Measurements from ENCODE around the gene COPS9.

GRCh38 chr2:240155745-240156390 lies 19.8 kb upstream of the COPS9 start:
- TF ChIP-seq FOXP2 (optimal IDR thresholded peaks at IDR 0.05; ENCODE audit: borderline replicate concordance, extremely low read depth, extremely low read length, insufficient read depth) = no peak
- no peak for TF ChIP-seq POLR2AphosphoS5 (IDR thresholded peaks at IDR 0.05; ENCODE audit: low read depth, low read length)
- no peak for TF ChIP-seq REST (IDR thresholded peaks at IDR 0.05; ENCODE audit: insufficient read depth in 1 of 2, low read depth in 2 of 2, low read length in 2 of 2)
